ENCODE results near the gene ZNF189.
A peak's percentile ranks its signal among the peaks of the same experiment; 100 is the strongest.
"Not testable (repeated sequence)": the region's sequence is repeated elsewhere in the genome, so short reads cannot be mapped to it uniquely, and the experiment has no call there.

Gene ZNF189

GRCh38 chr9:101381118-101381517 is 17.5 kb upstream of the ZNF189 start:
- no peak for DNase-seq

- DNase-seq: no peak
These were observed 16.8 kb upstream of the ZNF189 start for GRCh38 chr9:101381833-101382342.

- DNase-seq: no peak
These were observed 15.3 kb upstream of the ZNF189 start for GRCh38 chr9:101383361-101383760.

GRCh38 chr9:101384873-101385536 is 13.6 kb upstream of the ZNF189 start, which contains the start of gene BAAT:
TSS of gene BAAT (minus strand) at chr9:101385006. CDS start at chr9:101371404, 13,602 bp downstream.
- DNase-seq: not testable (repeated sequence)

DNA sequence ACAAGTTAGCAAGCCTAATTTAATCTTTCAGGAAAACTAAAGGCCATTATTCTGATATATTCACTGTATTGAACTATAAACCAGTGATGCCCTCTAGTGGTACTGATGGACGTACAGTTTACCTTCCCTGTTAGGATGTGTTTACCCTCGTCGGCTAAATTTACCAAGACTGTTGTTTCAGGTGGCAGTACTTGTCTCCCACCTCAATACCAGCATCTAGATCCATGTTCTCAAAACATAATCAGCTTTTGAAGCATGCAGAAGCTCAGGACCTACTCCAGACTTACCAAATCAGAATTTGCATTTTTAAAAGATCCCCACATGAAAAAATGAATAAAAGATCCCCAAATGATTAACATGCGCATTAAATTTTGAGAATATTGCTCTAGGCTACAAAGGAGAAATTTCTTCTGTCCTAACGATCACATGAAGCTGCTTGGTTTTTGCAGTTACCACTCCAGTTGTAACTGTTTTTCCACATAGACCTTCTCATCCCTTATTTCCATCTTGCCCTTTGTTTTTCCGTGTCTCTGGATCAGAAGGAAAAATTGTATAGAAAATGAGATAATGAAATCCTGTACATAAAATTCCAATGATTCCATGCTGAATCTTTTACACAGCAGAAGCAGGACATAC is 10.7 kb upstream of the ZNF189 start:
- peak; percentile 84 for DNase-seq

- peak; percentile 53 for DNase-seq
These were observed 10.1 kb upstream of the ZNF189 start for GRCh38 chr9:101388507-101388993.

GRCh38 chr9:101393135-101393534 is 5.5 kb upstream of the ZNF189 start:
- DNase-seq: no peak

DNA sequence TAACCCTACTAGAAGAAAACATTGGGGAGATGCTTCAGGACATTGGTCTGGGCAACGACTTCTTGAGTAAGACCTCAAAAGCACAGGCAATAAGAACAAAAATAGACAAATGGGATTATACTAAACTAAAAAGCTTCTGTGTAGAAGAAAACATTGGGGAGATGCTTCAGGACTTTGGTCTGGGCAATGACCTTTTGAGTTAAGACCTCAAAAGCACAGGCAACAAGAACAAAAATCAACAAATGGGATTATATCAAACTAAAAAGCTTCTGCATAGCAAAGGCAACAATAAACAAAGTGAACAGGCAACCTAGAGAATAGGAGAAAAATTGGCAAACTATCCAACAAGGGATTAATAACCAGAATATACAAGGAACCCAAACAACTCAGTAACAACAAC is 4.0 kb upstream of the ZNF189 start:
- no peak for DNase-seq

DNA sequence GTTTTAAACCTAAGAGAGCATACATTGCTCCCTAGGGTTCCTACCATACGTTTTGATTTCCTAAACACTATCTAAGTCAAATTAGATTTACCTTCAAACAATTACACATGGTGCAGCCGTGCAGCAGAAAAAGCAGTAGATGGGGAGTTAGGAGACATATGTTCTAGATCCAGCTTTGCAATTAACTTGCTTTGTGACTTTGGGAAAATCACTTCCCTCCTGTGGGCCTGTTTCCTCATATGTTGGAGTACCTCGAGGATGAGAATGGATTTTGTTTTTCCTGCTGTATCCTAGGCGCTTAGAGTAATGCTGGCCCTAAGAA is 944 bp upstream of the ZNF189 start:
- DNase-seq: no peak

DNA sequence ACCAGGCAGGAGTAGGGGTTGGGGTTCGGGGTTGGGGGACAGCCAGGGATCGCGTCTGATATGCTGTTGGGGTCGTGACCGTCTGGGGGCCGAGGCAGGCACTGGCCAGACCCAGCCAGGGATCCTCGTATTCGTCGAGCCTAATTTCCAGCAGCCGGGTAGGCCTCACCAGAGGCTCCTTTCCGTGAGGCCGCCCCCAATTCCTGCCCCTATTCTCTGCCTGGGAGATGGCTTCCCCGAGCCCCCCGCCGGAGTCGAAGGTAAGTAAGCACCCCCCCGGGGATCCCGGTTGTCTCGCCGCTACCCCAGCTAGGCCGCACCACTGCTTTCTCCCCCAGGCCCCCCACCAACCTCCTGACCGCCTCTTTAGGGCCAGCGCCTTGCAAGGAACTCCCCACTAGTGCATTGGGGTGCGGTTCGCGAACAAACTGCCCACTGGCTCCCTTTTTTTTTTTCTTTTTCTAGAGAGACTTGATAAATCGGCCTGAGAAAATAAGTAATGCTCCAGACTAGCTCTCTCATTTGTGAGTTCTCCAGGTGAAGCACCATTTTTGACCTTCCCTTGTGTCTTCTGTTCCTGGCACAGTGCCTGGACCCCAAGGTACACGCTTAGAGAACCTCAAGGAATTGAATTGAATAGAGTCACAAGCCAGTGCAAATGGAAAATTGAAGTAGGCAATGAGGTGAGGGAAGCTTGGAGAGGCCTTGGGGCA is 435 bp downstream of the ZNF189 start:
- DNase-seq: no peak

DNA sequence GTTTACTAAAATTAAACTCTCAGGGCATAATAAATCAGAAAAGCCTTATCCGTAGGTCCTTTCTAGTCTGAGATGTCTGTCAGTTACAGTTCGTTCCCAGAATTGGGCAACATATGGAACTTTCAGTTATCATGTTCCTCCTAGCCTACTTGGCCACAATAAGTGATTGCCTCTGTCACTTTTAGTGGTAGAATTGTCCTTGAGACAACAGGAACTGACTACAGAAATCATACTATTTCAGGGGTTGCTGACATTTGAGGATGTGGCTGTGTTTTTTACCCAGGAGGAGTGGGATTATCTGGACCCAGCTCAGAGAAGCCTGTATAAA is 956 bp downstream of the ZNF189 start:
- no peak for DNase-seq

DNA sequence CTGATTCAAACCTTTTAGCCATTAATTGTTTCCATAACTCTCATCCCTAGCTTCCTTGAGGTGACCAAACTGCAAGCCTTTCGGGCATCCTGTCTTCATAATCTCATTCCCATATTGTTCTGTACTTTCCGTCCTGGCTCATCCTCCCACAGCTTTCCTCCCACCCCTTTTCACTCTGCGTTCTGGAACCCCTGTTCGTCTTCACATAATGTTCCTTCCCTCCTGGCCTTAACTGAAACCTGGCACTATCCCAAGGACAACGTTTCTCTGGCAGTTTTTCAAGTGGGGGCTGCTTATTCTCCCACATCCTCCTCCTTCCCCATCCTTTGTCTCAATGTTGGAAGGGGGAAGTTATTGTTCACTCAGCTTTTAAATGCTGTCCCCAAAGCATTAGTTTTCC is 1.5 kb downstream of the ZNF189 start:
- no peak for DNase-seq

- DNase-seq: no peak
These were observed 5.0 kb downstream of the ZNF189 start for GRCh38 chr9:101403516-101404285.

- DNase-seq: no peak
These were observed 9.9 kb downstream of the ZNF189 start for GRCh38 chr9:101408374-101409078.

GRCh38 chr9:101409079-101409477 is 10.4 kb downstream of the ZNF189 start:
- no peak for DNase-seq

DNA sequence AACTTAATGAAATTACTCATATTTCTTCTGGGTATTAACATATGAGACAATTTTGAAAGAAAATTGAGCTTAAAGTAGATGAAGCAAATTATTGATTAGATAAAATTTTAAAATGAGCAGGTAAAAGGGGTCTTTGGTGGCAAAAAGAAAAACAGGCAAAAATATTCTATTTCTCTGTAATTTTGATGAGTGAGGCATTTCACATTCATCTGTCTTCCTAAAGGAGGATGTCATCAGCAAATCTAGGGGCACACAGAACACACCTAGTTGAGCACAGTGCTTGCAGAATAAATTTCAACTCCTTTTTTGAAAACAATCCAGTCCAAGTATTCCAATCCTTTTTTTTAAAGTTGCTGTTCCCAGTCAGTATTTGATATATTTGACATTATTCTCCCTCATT is 16.2 kb downstream of the ZNF189 start:
- DNase-seq: no peak

DNA sequence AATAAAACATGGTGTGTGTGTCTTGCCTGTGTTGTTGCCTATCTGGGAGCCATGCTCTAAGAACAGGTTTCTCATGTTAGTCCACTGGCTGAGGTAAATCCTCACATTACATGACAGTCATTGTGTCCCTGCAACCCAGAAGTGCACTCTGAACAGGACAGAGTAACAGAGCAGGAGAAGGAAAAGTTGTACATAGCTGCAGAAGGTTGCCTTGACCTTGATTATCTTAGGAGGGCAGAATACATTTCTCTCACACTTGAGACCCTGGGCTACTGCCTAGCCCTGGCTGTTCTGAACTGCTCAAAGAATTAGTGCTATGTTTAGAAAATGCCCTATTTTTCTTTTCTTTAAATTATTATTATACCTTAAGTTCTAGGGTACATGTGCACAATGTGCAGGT is 16.9 kb downstream of the ZNF189 start:
- DNase-seq: no peak

DNA sequence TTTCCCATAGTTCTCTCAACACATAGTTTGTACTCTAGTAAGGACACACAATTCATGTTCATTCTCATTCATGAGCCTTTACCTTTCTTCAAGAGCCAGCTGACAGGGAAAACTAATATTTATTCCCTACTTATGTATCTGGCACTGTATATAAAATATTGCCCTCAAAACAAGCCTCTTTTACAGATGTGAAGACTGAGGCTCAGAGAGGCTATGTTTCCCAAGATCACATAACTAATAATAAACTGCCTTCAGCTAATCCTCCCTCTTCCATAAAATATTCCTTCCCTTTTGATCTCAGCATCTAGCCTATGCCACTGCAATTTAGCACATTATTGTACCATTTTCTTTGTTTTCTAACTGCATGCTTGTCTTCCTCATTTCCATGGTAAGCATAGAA is 18.7 kb downstream of the ZNF189 start:
- DNase-seq: no peak

GRCh38 chr9:101417977-101418376 is 19.3 kb downstream of the ZNF189 start:
- DNase-seq: no peak

DNA sequence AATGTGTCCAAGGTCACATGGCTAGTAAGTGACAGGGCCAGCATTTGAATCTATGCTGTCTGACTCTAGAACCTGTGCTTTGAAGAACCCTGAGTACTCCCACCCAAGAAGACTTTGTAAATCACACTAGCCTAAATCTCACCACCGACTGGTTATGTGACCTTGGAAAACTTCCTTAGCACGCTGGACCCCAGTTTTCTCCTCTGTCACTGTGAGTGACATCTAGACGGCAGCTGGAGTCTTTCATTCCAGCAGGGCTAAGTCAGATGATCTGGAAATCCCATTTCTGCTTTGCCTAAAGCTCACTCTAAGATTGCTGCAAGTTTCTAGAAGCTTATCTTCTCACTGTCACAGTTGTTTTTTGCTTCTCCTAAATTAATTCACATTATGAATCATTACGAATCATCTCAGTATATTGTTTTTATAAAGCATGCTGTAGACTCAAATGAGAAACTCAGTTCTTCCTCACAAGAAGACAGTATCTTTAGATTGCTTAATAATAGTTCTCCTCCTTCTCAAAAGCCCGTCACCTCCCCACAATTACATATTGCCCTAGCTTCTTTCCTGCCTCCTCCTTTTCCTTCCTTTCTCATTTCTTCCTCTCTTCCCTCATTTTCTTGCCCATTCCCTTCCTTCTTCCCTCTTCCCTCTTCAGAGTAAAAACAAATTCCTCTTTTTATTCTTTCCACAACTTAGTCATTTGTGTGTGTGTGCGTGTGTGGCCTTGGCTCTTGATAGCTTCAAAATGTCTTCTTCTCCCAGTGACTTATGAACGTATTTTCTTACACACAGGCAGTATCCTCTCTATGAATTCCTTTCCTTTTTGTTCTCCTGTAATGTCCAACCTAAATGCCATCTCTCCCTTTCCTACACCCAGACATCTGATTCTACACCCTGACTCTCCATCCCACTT is 20.1 kb downstream of the ZNF189 start:
- no peak for DNase-seq

DNA sequence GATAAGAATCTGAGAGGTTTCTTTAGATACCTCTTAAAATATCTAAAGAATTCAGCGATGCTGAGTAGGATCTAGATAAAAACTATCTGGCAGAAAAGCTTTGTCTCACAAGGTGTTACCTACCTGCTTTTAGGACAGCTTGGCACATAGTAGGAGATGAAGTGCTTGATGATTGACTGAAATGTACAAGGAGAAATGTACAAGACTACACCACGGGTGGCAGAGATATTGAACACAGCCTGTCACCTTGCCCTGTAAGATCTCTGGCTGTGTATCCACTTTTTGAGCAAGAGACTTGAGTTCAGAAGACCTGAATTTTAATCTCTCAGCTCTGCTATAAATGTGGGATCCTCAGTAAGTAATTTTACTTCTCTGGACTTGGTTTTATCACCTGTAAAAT is 21.2 kb downstream of the ZNF189 start:
- DNase-seq: no peak

DNA sequence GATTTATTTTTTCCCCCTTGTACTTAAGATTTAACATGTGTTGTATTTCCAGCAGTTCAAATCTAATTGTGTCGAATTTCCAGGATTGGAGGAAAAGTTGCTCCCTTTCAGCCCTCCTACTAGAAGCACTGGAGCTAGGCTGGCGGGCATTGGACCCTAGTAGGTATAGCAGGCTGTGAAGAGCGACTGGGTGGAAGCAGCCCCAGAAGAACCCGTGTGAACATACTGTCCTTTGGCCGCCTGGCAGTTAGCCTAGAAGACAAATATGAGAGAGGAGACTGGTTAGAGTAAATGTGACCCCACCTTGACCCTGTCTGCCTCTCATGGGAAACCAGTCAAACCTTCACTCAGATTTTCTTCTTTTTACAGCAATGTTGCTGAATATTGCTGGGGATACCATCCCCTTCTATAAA is 23.0 kb downstream of the ZNF189 start:
- DNase-seq: no peak

Measured in NCI-H2029 (cell line).